Measurements from ENCODE around the gene ACTBL2.

Gene ACTBL2

DNA sequence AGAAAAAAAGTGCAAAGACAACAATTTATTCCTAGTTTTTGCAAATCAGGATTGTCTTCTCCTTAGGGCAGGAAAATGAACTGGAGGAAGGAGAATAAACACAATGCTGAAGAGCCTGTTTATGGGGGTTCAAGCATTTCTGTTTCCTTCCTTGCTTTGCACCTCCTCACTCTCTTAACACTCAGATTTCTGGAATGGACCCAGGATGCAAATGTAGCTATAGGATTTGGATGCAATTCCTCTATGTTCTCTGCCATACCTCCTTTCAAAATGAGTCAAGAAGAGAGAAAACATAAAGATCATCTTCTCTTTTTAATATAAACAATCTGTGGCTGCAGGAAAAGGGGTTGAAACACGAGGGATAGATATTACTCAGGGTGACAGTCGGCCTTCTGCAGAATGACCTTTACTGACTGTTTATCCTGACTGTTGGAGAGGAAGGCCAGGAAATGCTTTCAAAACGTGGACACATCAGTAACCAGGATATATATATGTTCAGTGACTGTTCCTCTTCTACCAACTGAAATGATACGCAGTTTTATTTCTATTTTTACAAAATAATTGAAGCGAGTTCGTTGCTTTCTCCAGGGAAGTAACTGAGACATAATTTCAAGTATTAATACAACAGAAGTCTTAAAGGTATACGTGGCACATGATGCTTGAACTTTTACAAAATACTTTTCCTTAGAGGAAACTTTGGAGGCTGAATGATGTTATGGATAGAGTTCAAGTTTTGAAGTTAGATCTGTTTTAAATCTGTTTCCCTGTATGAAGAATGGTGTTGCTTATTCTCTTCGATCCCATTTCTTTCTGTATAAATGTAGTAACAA is 44.4 kb downstream of the ACTBL2 start:
- no peak overlapping the region for H3K27ac ChIP-seq (ENCODE audit: low read depth, low read length, poor library complexity, severe bottlenecking)
- H3K9me3 ChIP-seq (ENCODE audit: low read length), result no peaks in the 10 kb centered on the region
- H2AFZ ChIP-seq (ENCODE audit: low read length), result no peak overlapping the region
- TF ChIP-seq, protein P1, sequence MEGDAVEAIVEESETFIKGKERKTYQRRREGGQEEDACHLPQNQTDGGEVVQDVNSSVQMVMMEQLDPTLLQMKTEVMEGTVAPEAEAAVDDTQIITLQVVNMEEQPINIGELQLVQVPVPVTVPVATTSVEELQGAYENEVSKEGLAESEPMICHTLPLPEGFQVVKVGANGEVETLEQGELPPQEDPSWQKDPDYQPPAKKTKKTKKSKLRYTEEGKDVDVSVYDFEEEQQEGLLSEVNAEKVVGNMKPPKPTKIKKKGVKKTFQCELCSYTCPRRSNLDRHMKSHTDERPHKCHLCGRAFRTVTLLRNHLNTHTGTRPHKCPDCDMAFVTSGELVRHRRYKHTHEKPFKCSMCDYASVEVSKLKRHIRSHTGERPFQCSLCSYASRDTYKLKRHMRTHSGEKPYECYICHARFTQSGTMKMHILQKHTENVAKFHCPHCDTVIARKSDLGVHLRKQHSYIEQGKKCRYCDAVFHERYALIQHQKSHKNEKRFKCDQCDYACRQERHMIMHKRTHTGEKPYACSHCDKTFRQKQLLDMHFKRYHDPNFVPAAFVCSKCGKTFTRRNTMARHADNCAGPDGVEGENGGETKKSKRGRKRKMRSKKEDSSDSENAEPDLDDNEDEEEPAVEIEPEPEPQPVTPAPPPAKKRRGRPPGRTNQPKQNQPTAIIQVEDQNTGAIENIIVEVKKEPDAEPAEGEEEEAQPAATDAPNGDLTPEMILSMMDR (IDR thresholded peaks at IDR 0.05; ENCODE audit: low read length), result no peak
- no peak for TF ChIP-seq EZH2 (IDR thresholded peaks at IDR 0.05; ENCODE audit: borderline replicate concordance, low read length)
- H3K9me2 ChIP-seq (ENCODE audit: low read depth, low read length), result no peaks in the 10 kb centered on the region
- no peaks in the 10 kb centered on the region for H3F3A ChIP-seq (ENCODE audit: insufficient read depth, low read length)
- H3K4me2 ChIP-seq (ENCODE audit: low read length), result no peak overlapping the region
- H4K20me1 ChIP-seq (ENCODE audit: insufficient read depth, low read length), result no peaks in the 10 kb centered on the region
- H3K36me3 ChIP-seq (ENCODE audit: insufficient read depth, low read length), result no peaks in the 10 kb centered on the region
- H3K79me2 ChIP-seq (ENCODE audit: insufficient read depth, low read length), result no peaks in the 10 kb centered on the region
- H3K9ac ChIP-seq (ENCODE audit: low read length), result no peak overlapping the region
- H3K4me3 ChIP-seq (ENCODE audit: low read depth, low read length, poor library complexity, severe bottlenecking), result no peak overlapping the region
- H3K27me3 ChIP-seq (ENCODE audit: insufficient read depth, low read length), result no peaks in the 10 kb centered on the region
- H3K4me1 ChIP-seq (ENCODE audit: insufficient read depth, low read length, severe bottlenecking), result no peaks in the 10 kb centered on the region

DNA sequence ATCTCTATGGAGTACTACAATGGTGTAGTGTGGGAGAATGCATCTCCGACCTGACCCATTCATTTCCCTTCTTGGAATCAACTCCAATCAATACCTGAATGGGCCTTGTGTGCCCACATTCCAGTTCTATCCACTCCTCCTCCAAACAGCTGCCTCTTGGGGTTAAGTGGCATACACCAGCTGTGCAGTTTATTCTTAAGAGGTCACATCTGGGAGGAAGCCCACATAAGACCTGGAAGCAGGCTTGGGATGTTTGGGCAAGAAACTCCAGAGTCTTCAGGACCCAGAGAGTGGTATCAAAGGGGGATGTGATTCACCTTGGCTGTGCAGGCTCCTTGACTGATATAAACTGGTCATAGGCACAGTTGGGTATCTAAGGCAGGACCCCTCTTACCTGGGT is 46.0 kb downstream of the ACTBL2 start:
- Histone ChIP-seq H3K27ac (ENCODE audit: low read depth, low read length, poor library complexity, severe bottlenecking) (no peak overlapping the region), H3K27me3 (ENCODE audit: insufficient read depth, low read length) (no peaks in the 10 kb centered on the region), H3K9me2 (ENCODE audit: low read depth, low read length) (no peaks in the 10 kb centered on the region), H3F3A (ENCODE audit: insufficient read depth, low read length) (no peaks in the 10 kb centered on the region), H3K4me3 (ENCODE audit: low read depth, low read length, poor library complexity, severe bottlenecking) (no peak overlapping the region), H3K9me3 (ENCODE audit: low read length) (no peaks in the 10 kb centered on the region), H2AFZ (ENCODE audit: low read length) (no peak overlapping the region), H3K36me3 (ENCODE audit: insufficient read depth, low read length) (no peaks in the 10 kb centered on the region), H3K4me1 (ENCODE audit: insufficient read depth, low read length, severe bottlenecking) (no peaks in the 10 kb centered on the region), H3K4me2 (ENCODE audit: low read length) (no peak overlapping the region), H3K79me2 (ENCODE audit: insufficient read depth, low read length) (no peaks in the 10 kb centered on the region), H4K20me1 (ENCODE audit: insufficient read depth, low read length) (no peaks in the 10 kb centered on the region), H3K9ac (ENCODE audit: low read length) (no peak overlapping the region)
- no peak for TF ChIP-seq EZH2 (IDR thresholded peaks at IDR 0.05; ENCODE audit: borderline replicate concordance, low read length)
- TF ChIP-seq, protein P1 (IDR thresholded peaks at IDR 0.05; ENCODE audit: low read length), result no peak

DNA sequence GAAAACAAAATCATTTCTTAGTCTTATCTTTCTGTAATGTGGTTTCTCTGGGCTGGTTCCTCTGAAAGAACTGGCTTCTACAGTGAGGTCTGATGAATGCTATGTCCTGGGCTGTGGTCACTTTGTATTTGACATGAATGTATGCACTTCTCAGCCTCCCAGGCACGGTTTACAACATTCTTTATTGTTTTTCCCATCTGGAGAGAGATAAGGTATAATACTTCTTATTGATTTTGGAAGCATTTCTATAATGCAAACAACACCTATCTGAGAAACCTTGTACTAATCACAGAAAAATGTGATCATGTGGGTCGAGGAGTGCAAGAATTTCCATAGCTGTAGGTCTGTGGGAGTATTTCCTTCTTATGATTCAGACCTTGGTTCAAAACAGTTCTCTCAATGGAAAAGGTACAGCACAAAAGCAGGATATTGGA is 46.9 kb downstream of the ACTBL2 start:
- TF ChIP-seq, protein P1 (IDR thresholded peaks at IDR 0.05; ENCODE audit: low read length), result no peak
- no peak for TF ChIP-seq EZH2 (IDR thresholded peaks at IDR 0.05; ENCODE audit: borderline replicate concordance, low read length)
- Histone ChIP-seq H3K4me1 (ENCODE audit: insufficient read depth, low read length, severe bottlenecking) (no peaks in the 10 kb centered on the region), H4K20me1 (ENCODE audit: insufficient read depth, low read length) (no peaks in the 10 kb centered on the region), H3K9me2 (ENCODE audit: low read depth, low read length) (no peaks in the 10 kb centered on the region), H3K4me3 (ENCODE audit: low read depth, low read length, poor library complexity, severe bottlenecking) (no peak overlapping the region), H3K36me3 (ENCODE audit: insufficient read depth, low read length) (no peaks in the 10 kb centered on the region), H3K9ac (ENCODE audit: low read length) (no peak overlapping the region), H3K27me3 (ENCODE audit: insufficient read depth, low read length) (no peaks in the 10 kb centered on the region; the same call in 1 of the 2 replicates), H3F3A (ENCODE audit: insufficient read depth, low read length) (no peaks in the 10 kb centered on the region), H3K4me2 (ENCODE audit: low read length) (no peak overlapping the region), H3K27ac (ENCODE audit: low read depth, low read length, poor library complexity, severe bottlenecking) (no peak overlapping the region), H2AFZ (ENCODE audit: low read length) (no peak overlapping the region), H3K79me2 (ENCODE audit: insufficient read depth, low read length) (no peaks in the 10 kb centered on the region), H3K9me3 (ENCODE audit: low read length) (no peaks in the 10 kb centered on the region)
